IMR-90 (cell line): ENCODE data around the gene VPS13A. TPM values are rescaled to one million over a fixed set of nuclear protein-coding genes. Genes with fewer than 3 reads are reported as not detected.

Experiments used
- ATAC-seq: fragments of 200-7000 bp; cut with Tn5 transposase; 2 replicates; pipeline ENCODE4 v1.9.1; 2020; ENCODE audit warnings: low read depth, mild to moderate bottlenecking, moderate library complexity
- BruUV-seq: library from RNA; stranded (reverse); fragments of 400-500 nt; replicated peaks from 2 replicates; lab custom pipeline; 2021; lab: Mats Ljungman, UMichigan
- CTCF ChIA-PET: fragments of 300-600 bp; formaldehyde crosslinking; extraction: SDS; loops from one replicate; lab custom pipeline; 2021; ENCODE audit warnings: antibody characterized with exemption; lab: Yijun Ruan, JAX
- POLR2A ChIA-PET: fragments of 300-600 bp; sonication (Branson Sonifier 250); formaldehyde crosslinking; loops from one replicate; lab custom pipeline; 2022; ENCODE audit warnings: antibody characterized with exemption; ENCODE audit not compliant: unreplicated experiment; lab: Charles Lee
- DNase-seq: peaks from one replicate; pipeline ENCODE4 v3.0.0; 2013
- H2AFZ ChIP-seq: replicated peaks from 2 replicates; pipeline ENCODE3; 2013; ENCODE audit warnings: low read length, mild to moderate bottlenecking; ENCODE audit not compliant: poor library complexity
- H2AK5ac ChIP-seq: 2 replicates; pipeline ENCODE4 v1.6.1; 2013; ENCODE audit warnings: low read depth, low read length, inconsistent platforms
- H2AK9ac ChIP-seq: replicated peaks from 2 replicates; pipeline ENCODE3; 2013; ENCODE audit warnings: mild to moderate bottlenecking, low read depth, low read length, moderate library complexity; ENCODE audit not compliant: poor library complexity
- H2BK120ac ChIP-seq: 2 replicates; pipeline ENCODE4 v1.6.1; 2013; ENCODE audit warnings: low read depth, low read length, inconsistent platforms
- H2BK15ac ChIP-seq: 3 replicates; pipeline ENCODE4 v1.6.1; 2013; ENCODE audit warnings: low read depth, low read length, inconsistent platforms
- H2BK20ac ChIP-seq: 2 replicates; pipeline ENCODE4 v1.6.1; 2013; ENCODE audit warnings: low read depth, mild to moderate bottlenecking, inconsistent platforms, low read length, moderate library complexity
- H2BK5ac ChIP-seq: 2 replicates; pipeline ENCODE4 v1.6.1; 2013; ENCODE audit warnings: mild to moderate bottlenecking, low read depth, low read length, inconsistent platforms; ENCODE audit not compliant: poor library complexity, severe bottlenecking
- H3K14ac ChIP-seq: replicated peaks from 2 replicates; pipeline ENCODE4 v1.6.1; 2013; ENCODE audit warnings: low read depth, low read length, inconsistent platforms
- H3K18ac ChIP-seq: 2 replicates; pipeline ENCODE4 v1.6.1; 2013; ENCODE audit warnings: low read depth, low read length, control low read depth
- H3K23ac ChIP-seq: 2 replicates; pipeline ENCODE4 v1.6.1; 2013; ENCODE audit warnings: low read depth, low read length, inconsistent platforms
- H3K27ac ChIP-seq: 2 replicates; pipeline ENCODE4 v1.5.1; 2013; ENCODE audit warnings: mild to moderate bottlenecking, control low read depth, low read length; ENCODE audit not compliant: insufficient read depth
- H3K27me3 ChIP-seq: 2 replicates; pipeline ENCODE4 v1.6.1; 2013; ENCODE audit warnings: low read length; ENCODE audit not compliant: control insufficient read depth, insufficient read depth
- H3K36me3 ChIP-seq: 2 replicates; pipeline ENCODE4 v1.6.1; 2013; ENCODE audit warnings: low read length, mixed read lengths; ENCODE audit not compliant: control insufficient read depth, insufficient read depth
- H3K4ac ChIP-seq: 2 replicates; pipeline ENCODE4 v1.6.1; 2013; ENCODE audit warnings: low read depth, low read length, inconsistent platforms
- H3K4me1 ChIP-seq: 2 replicates; pipeline ENCODE4 v1.6.1; 2013; ENCODE audit warnings: low read length, mixed read lengths; ENCODE audit not compliant: control insufficient read depth, insufficient read depth
- H3K4me2 ChIP-seq: 2 replicates; pipeline ENCODE4 v1.6.1; 2013; ENCODE audit warnings: low read depth, mild to moderate bottlenecking, control low read depth, low read length, moderate library complexity
- H3K4me3 ChIP-seq: 2 replicates; pipeline ENCODE4 v1.5.1; 2013; ENCODE audit warnings: low read depth, mild to moderate bottlenecking, control low read depth, low read length, moderate library complexity; ENCODE audit not compliant: insufficient read depth
- H3K56ac ChIP-seq: 2 replicates; pipeline ENCODE4 v1.6.1; 2013; ENCODE audit warnings: low read length, inconsistent platforms; ENCODE audit not compliant: insufficient read depth; ENCODE audit errors: extremely low read depth
- H3K79me1 ChIP-seq, 2 experiments: 2 replicates each; pipeline ENCODE4 v1.6.1; 2013; ENCODE audit warnings: low read length in 2 of 2, inconsistent platforms in 1 of 2, low read depth in 1 of 2
- H3K9ac ChIP-seq: 2 replicates; pipeline ENCODE4 v1.6.1; 2013; ENCODE audit warnings: low read depth, low read length, control low read depth
- H3K9me1 ChIP-seq: 2 replicates; pipeline ENCODE4 v1.6.1; 2013; ENCODE audit warnings: low read length, inconsistent platforms; ENCODE audit not compliant: insufficient read depth
- H3K9me3 ChIP-seq: 2 replicates; pipeline ENCODE4 v1.6.1; 2013; ENCODE audit warnings: low read length; ENCODE audit not compliant: control insufficient read depth, insufficient read depth
- H4K20me1 ChIP-seq: 2 replicates; pipeline ENCODE4 v1.6.1; 2013; ENCODE audit warnings: low read length, inconsistent platforms; ENCODE audit not compliant: insufficient read depth
- H4K5ac ChIP-seq: 2 replicates; pipeline ENCODE4 v1.6.1; 2013; ENCODE audit warnings: mild to moderate bottlenecking, low read depth, low read length, control low read depth
- H4K8ac ChIP-seq, 2 experiments: 2 replicates each; pipeline ENCODE4 v1.6.1; 2013; ENCODE audit warnings: low read depth in 2 of 2, low read length in 2 of 2, control low read depth in 1 of 2, inconsistent platforms in 1 of 2
- H4K91ac ChIP-seq: 2 replicates; pipeline ENCODE4 v1.6.1; 2013; ENCODE audit warnings: low read depth, low read length, inconsistent platforms; ENCODE audit not compliant: insufficient read depth
- BHLHE40 ChIP-seq: fragments of 150-350 bp; IDR thresholded peaks from 2 replicates; pipeline ENCODE4 v1.6.1; 2016; ENCODE audit warnings: mild to moderate bottlenecking, low read depth, low read length
- CEBPB ChIP-seq: IDR thresholded peaks from 2 replicates; pipeline ENCODE4 v1.6.1; 2012; ENCODE audit warnings: low read depth, low read length, improper control_type of control experiment
- CHD1 ChIP-seq: IDR thresholded peaks from 2 replicates; pipeline ENCODE4 v1.6.1; 2012; ENCODE audit warnings: low read depth, low read length, improper control_type of control experiment
- CTCF ChIP-seq: conservative IDR thresholded peaks from 2 replicates; pipeline ENCODE4 v1.5.1; 2012; ENCODE audit warnings: mild to moderate bottlenecking, low read depth, low read length, improper control_type of control experiment
- ELK1 ChIP-seq: fragments of 150-350 bp; IDR thresholded peaks from 2 replicates; pipeline ENCODE4 v1.6.1; 2016; ENCODE audit warnings: low read depth, mild to moderate bottlenecking, low read length, moderate library complexity, borderline replicate concordance
- FOS ChIP-seq: fragments of 150-350 bp; IDR thresholded peaks from 2 replicates; pipeline ENCODE4 v1.6.1; 2016; ENCODE audit warnings: low read depth, low read length
- MAFK ChIP-seq: IDR thresholded peaks from 2 replicates; pipeline ENCODE4 v1.6.1; 2012; ENCODE audit warnings: low read depth, low read length, improper control_type of control experiment
- MAZ ChIP-seq: IDR thresholded peaks from 2 replicates; pipeline ENCODE4 v1.6.1; 2012; ENCODE audit warnings: low read depth, mild to moderate bottlenecking, low read length, improper control_type of control experiment, moderate library complexity, borderline replicate concordance
- MXI1 ChIP-seq: IDR thresholded peaks from 2 replicates; pipeline ENCODE4 v1.6.1; 2012; ENCODE audit warnings: low read depth, mild to moderate bottlenecking, low read length, moderate library complexity, borderline replicate concordance
- NFE2L2 ChIP-seq: fragments of 150-350 bp; IDR thresholded peaks from 2 replicates; pipeline ENCODE4 v1.6.1; 2016; ENCODE audit warnings: low read depth, mild to moderate bottlenecking, low read length
- POLR2A ChIP-seq: IDR thresholded peaks from 2 replicates; pipeline ENCODE4 v1.6.1; 2012; ENCODE audit warnings: mild to moderate bottlenecking, low read depth, low read length
- RAD21 ChIP-seq: IDR thresholded peaks from 2 replicates; pipeline ENCODE4 v1.6.1; 2012; ENCODE audit warnings: low read length, improper control_type of control experiment
- RCOR1 ChIP-seq: IDR thresholded peaks from 2 replicates; pipeline ENCODE4 v1.6.1; 2012; ENCODE audit warnings: mild to moderate bottlenecking, low read length, improper control_type of control experiment; ENCODE audit not compliant: insufficient replicate concordance
- RFX5 ChIP-seq: IDR thresholded peaks from 2 replicates; pipeline ENCODE4 v1.8.0; 2012; ENCODE audit warnings: low read depth, mild to moderate bottlenecking, low read length, moderate library complexity
- SMC3 ChIP-seq: fragments of 150-350 bp; IDR thresholded peaks from 2 replicates; pipeline ENCODE4 v1.6.1; 2016; ENCODE audit warnings: low read depth, mild to moderate bottlenecking, antibody characterized with exemption, low read length, moderate library complexity
- USF2 ChIP-seq: fragments of 150-350 bp; IDR thresholded peaks from 2 replicates; pipeline ENCODE4 v1.6.1; 2017; ENCODE audit warnings: mild to moderate bottlenecking, antibody characterized with exemption, low read length, low read depth
- WGBS, 2 experiments: methylation state at CpG; one replicate each; pipeline versions ENCODE4 v1.1.5 to v1.1.7; 2013; ENCODE audit warnings: missing lambda C conversion rate in 2 of 2; ENCODE audit not compliant: insufficient read length in 1 of 2; ENCODE audit errors: extremely low coverage in 2 of 2; 5-methylcytosine and 5-hydroxymethylcytosine counted together
- dilution Hi-C: fragments of 300-500 bp; cut with HindIII; formaldehyde crosslinking; loops from one replicate; pipeline ENCODE4 v1.14.3; 2018; ENCODE audit warnings: low sequenced_read_pairs; ENCODE audit not compliant: unreplicated experiment
- in situ Hi-C: fragments of 300-500 bp; cut with MboI; formaldehyde crosslinking; loops from 3 replicates; pipeline ENCODE4 v1.14.3; 2019; ENCODE audit warnings: low sequenced_read_pairs, inconsistent platforms, mixed read lengths
- intact Hi-C: fragments of 100-400 bp; cut with micrococcal nuclease; formaldehyde crosslinking; loops from 2 replicates; pipeline ENCODE4 v1.10.0; 2022
- polyA plus RNA-seq, 3 experiments: library from polyadenylated mRNA; depleted of rRNA; stranded (reverse); fragments of >200 nt; gene quantifications; 2 replicates each; pipeline ENCODE4 v1.2.3, GENCODE V29; 2012; ENCODE audit warnings: low replicate concordance in 1 of 3
- total RNA-seq: library from RNA; depleted of rRNA; stranded (reverse); fragments of >200 nt; gene quantifications from 2 replicates; pipeline ENCODE4 v1.2.3, GENCODE V29; 2012

The VPS13A gene
- total and polyA plus RNA-seq, 2 of the 4 experiments (the other 2 are of a cell fraction): 10.4 to 26.5 TPM

DNA sequence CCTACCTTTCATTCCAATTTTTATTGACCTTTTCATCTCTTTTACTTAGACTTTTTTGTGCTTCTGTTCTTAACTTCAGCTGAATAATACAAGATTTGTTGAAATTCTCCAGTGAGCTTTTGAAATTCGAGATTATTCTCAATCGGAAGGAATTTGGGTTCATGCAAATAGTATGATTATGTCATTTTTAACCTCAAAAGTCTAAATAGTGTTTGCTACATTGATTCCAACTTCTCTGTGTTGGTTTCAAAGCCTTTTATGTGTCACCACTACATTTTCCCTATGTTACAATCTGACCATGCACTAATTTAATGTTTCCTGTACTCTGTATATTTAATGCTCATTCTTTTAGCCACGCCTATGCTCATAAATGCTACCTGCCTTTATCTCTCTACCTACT lies 44.1 kb downstream of the VPS13A start:
- WGBS, 2 experiments: no CpG with 5 or more reads among the region's 3 CpGs
- H2AK5ac ChIP-seq: no peak overlapping the region
- no peak overlapping the region for H2BK20ac ChIP-seq
- no peak overlapping the region for H2BK5ac ChIP-seq
- H4K91ac ChIP-seq: no peak overlapping the region
- ChIA-PET POLR2A (no interaction called here), CTCF (no interaction called here)
- peaks cover 4% of the 10 kb centered on the region; the same call in 1 of the 2 replicates for H4K20me1 ChIP-seq
- no peak overlapping the region for H3K23ac ChIP-seq
- no peak overlapping the region for H4K8ac ChIP-seq
- in situ Hi-C loops: no loop called here
- H3K9me3 ChIP-seq: no peaks in the 10 kb centered on the region
- no peak overlapping the region for H4K5ac ChIP-seq
- no peak overlapping the region for H2AK9ac ChIP-seq
- H3K4ac ChIP-seq: no peak overlapping the region
- ATAC-seq: no peak
- BruUV-seq: no TSS peak
- no peak overlapping the region for H3K4me3 ChIP-seq
- no peak overlapping the region for H2BK15ac ChIP-seq
- no peaks in the 10 kb centered on the region for H3K27me3 ChIP-seq
- no peak overlapping the region for H3K4me2 ChIP-seq
- H3K18ac ChIP-seq: no peak overlapping the region
- no peak overlapping the region for H3K9ac ChIP-seq
- peak; percentile 69 for DNase-seq
- no peak for TF ChIP-seq MXI1
- TF ChIP-seq RCOR1: no peak
- TF ChIP-seq CTCF: no peak
- no peak for TF ChIP-seq POLR2A
- no peak for TF ChIP-seq SMC3
- no peak for TF ChIP-seq BHLHE40
- TF ChIP-seq ELK1: no peak
- no peak for TF ChIP-seq USF2
- no peak for TF ChIP-seq MAZ
- no peak for TF ChIP-seq FOS
- TF ChIP-seq CEBPB: no peak
- no peak for TF ChIP-seq RAD21
- TF ChIP-seq RFX5: no peak
- no peak for TF ChIP-seq CHD1
- TF ChIP-seq NFE2L2: no peak
- TF ChIP-seq MAFK: no peak
- H3K4me1 ChIP-seq: peaks cover 4% of the 10 kb centered on the region; the same call in 1 of the 2 replicates
- intact Hi-C loops: no loop called here
- H3K36me3 ChIP-seq: peaks cover 2% of the 10 kb centered on the region; the same call in 1 of the 2 replicates
- H2BK120ac ChIP-seq: no peak overlapping the region
- dilution Hi-C loops: no loop called here
- 0 out of 2 replicates have a peak, but pooled peaks cover 3% of the 10 kb centered on the region for H3K9me1 ChIP-seq
- H3K79me1 ChIP-seq: peaks cover 0 to 4% of the 10 kb centered on the region in 2 experiments; a peak in 2 of 4 replicates
- no peak overlapping the region for H2AFZ ChIP-seq
- H3K27ac ChIP-seq: no peak overlapping the region
- H3K14ac ChIP-seq: no peak overlapping the region
- no peak overlapping the region for H3K56ac ChIP-seq
